Activated gamma-delta T cell (primary cell): ENCODE measurements around the gene STPG1.

ENCODE experiments used
- DNase-seq: peaks from one replicate; lab custom pipeline; 2025; lab: John Stamatoyannopoulos, UW

Gene STPG1

GRCh38 chr1:24369801-24370200 is 43.8 kb downstream of the STPG1 start:
- DNase-seq = no peak

GRCh38 chr1:24369199-24369598 is 44.4 kb downstream of the STPG1 start:
- DNase-seq = no peak

- no peak for DNase-seq
Measured at GRCh38 chr1:24366707-24367106, 46.9 kb downstream of the STPG1 start.

- no peak for DNase-seq
Measured at GRCh38 chr1:24364975-24365678, 48.5 kb downstream of the STPG1 start.

- no peak for DNase-seq
Measured at GRCh38 chr1:24364605-24364974, 49.0 kb downstream of the STPG1 start.

GRCh38 chr1:24363994-24364393 is 49.6 kb downstream of the STPG1 start:
- no peak for DNase-seq

GRCh38 chr1:24362982-24363614 is 50.5 kb downstream of the STPG1 start:
- no peak for DNase-seq

- DNase-seq = no peak
Measured at GRCh38 chr1:24362396-24362795, 51.2 kb downstream of the STPG1 start.

- DNase-seq = no peak
Measured at GRCh38 chr1:24361811-24362210, 51.8 kb downstream of the STPG1 start.

- no peak for DNase-seq
Measured at GRCh38 chr1:24360681-24361080, 52.9 kb downstream of the STPG1 start.

GRCh38 chr1:24357038-24357437 is 56.5 kb downstream of the STPG1 start:
- DNase-seq = no peak

GRCh38 chr1:24355466-24355865 is 58.1 kb downstream of the STPG1 start:
- no peak for DNase-seq

GRCh38 chr1:24353292-24353891 is 60.2 kb downstream of the STPG1 start:
- no peak for DNase-seq

GRCh38 chr1:24351918-24352627 is 61.5 kb downstream of the STPG1 start:
- no peak for DNase-seq

- no peak for DNase-seq
Measured at GRCh38 chr1:24351247-24351646, 62.3 kb downstream of the STPG1 start.

GRCh38 chr1:24349891-24350290 is 63.7 kb downstream of the STPG1 start:
- no peak for DNase-seq

GRCh38 chr1:24348196-24348595 is 65.4 kb downstream of the STPG1 start:
- no peak for DNase-seq

GRCh38 chr1:24347159-24347934 is 66.2 kb downstream of the STPG1 start:
- DNase-seq = no peak

GRCh38 chr1:24345334-24345733 is 68.2 kb downstream of the STPG1 start:
- DNase-seq = no peak

- DNase-seq = no peak
Measured at GRCh38 chr1:24344090-24344742, 69.4 kb downstream of the STPG1 start.

- no peak for DNase-seq
Measured at GRCh38 chr1:24343412-24344089, 70.0 kb downstream of the STPG1 start.
